ENCODE data around the gene NR6A1. TPM values are rescaled to one million over a fixed set of nuclear protein-coding genes. Genes with fewer than 3 reads are reported as not detected.

NR6A1 gene
- total and polyA plus RNA-seq, 2 of the 13 experiments (the other 11 are each of a cell fraction or from before 2014, with no cell fraction given) = 28.1 to 31.5 TPM

GRCh38 chr9:124506931-124507879 is 263.9 kb downstream of the NR6A1 start, which contains the start of gene NR5A1 (continued):
- TF ChIP-seq ZSCAN5A (CRISPR knock-in tag; IDR thresholded peaks at IDR 0.05; ENCODE audit: borderline replicate concordance) (no peak), CCDC6 (CRISPR knock-in tag; IDR thresholded peaks at IDR 0.05) (no peak), ZNF335 (CRISPR knock-in tag; IDR thresholded peaks at IDR 0.05) (no peak), ZNF687 (CRISPR knock-in tag; IDR thresholded peaks at IDR 0.05) (peak; percentile 91), STAG1 (CRISPR knock-in tag; IDR thresholded peaks at IDR 0.05) (no peak), ATF7-NPFF (CRISPR knock-in tag; IDR thresholded peaks at IDR 0.05; ENCODE audit: low read depth) (0 out of 2 replicates have a peak, but pooled peaks have one; percentile 32), NFKBIZ (CRISPR knock-in tag; IDR thresholded peaks at IDR 0.05) (0 out of 2 replicates have a peak, but pooled peaks have one; percentile 47), ZBTB26 (CRISPR knock-in tag; IDR thresholded peaks at IDR 0.05; ENCODE audit: borderline replicate concordance) (peak; percentile 38), ZBTB42 (CRISPR knock-in tag; IDR thresholded peaks at IDR 0.05) (no peak), ARID4A (CRISPR knock-in tag; IDR thresholded peaks at IDR 0.05; ENCODE audit: borderline replicate concordance) (peak; percentile 70; the same call in 1 of the 2 replicates), YEATS2 (CRISPR knock-in tag; IDR thresholded peaks at IDR 0.05; ENCODE audit: borderline replicate concordance) (0 out of 2 replicates have a peak, but pooled peaks have one; percentile 30), PHF21A (CRISPR knock-in tag; IDR thresholded peaks at IDR 0.05) (peak; percentile 34; the same call in 1 of the 2 replicates), SYNCRIP (IDR thresholded peaks at IDR 0.05; ENCODE audit: insufficient read depth, low read depth, low read length) (no peak), KDM2A (CRISPR knock-in tag; IDR thresholded peaks at IDR 0.05; ENCODE audit: borderline replicate concordance, low read depth) (peak; percentile 52), NR1H2 (CRISPR knock-in tag; IDR thresholded peaks at IDR 0.05; ENCODE audit: borderline replicate concordance, low read depth) (peak; percentile 69; the same call in 1 of the 2 replicates), RAD51 (IDR thresholded peaks at IDR 0.05; ENCODE audit: borderline replicate concordance) (peak; percentile 64)
